Keratinocyte (primary cell): ENCODE data around the gene TMEM39A. TPM values are rescaled to one million over a fixed set of nuclear protein-coding genes. Genes with fewer than 3 reads are reported as not detected.

Source experiments
- DNase-seq: peaks from one replicate; pipeline ENCODE4 v3.0.0-alpha.2; 2011; ENCODE audit warnings: low read depth, missing footprints, low spot score
- FAIRE-seq: peaks from 2 replicates; lab custom pipeline; 2011; peaks lifted over from hg19 to GRCh38; lab: Jason Lieb, UNC
- H2AFZ ChIP-seq: 2 replicates; pipeline ENCODE4 v1.6.0; 2012; ENCODE audit warnings: low read length, control low read depth, inconsistent platforms; ENCODE audit not compliant: control insufficient read depth
- H3K27ac ChIP-seq: 2 replicates; pipeline ENCODE4 v1.5.1; 2011; ENCODE audit warnings: low read length; ENCODE audit not compliant: control insufficient read depth, insufficient read depth
- H3K27me3 ChIP-seq: 3 replicates; pipeline ENCODE4 v1.6.0; 2011; ENCODE audit warnings: low read length; ENCODE audit not compliant: control insufficient read depth, insufficient read depth; ENCODE audit errors: extremely low read depth
- H3K36me3 ChIP-seq, 2 experiments: 2 replicates in 1 of 2; 3 replicates in 1 of 2; pipeline ENCODE4 v1.5.1; 2011; ENCODE audit warnings: low read length in 2 of 2, mild to moderate bottlenecking in 1 of 2; ENCODE audit not compliant: control insufficient read depth in 2 of 2, insufficient read depth in 2 of 2; ENCODE audit errors: extremely low read depth in 1 of 2
- H3K4me1 ChIP-seq: 3 replicates; pipeline ENCODE4 v1.5.1; 2011; ENCODE audit warnings: low read length; ENCODE audit not compliant: control insufficient read depth, insufficient read depth; ENCODE audit errors: extremely low read depth
- H3K4me2 ChIP-seq: 3 replicates; pipeline ENCODE4 v1.6.0; 2011; ENCODE audit warnings: low read depth, low read length; ENCODE audit not compliant: control insufficient read depth, insufficient read depth; ENCODE audit errors: extremely low read depth
- H3K4me3 ChIP-seq, 3 experiments: fragments of 200-600 bp in 1 of 3; sonication (generic) in 1 of 3; 2 replicates in 2 of 3; 3 replicates in 1 of 3; pipeline ENCODE4 v1.5.1; 2011 to 2016; ENCODE audit warnings: low read length in 3 of 3, mild to moderate bottlenecking in 3 of 3, control low read depth in 2 of 3, inconsistent platforms in 1 of 3, low read depth in 1 of 3, mixed read lengths in 1 of 3, mixed run types in 1 of 3, moderate library complexity in 1 of 3; ENCODE audit not compliant: control insufficient read depth in 2 of 3, insufficient read depth in 2 of 3; ENCODE audit errors: extremely low read depth in 1 of 3
- H3K79me2 ChIP-seq: 2 replicates; pipeline ENCODE4 v1.6.0; 2012; ENCODE audit warnings: low read length; ENCODE audit not compliant: control insufficient read depth, insufficient read depth
- H3K9ac ChIP-seq: 3 replicates; pipeline ENCODE4 v1.6.0; 2011; ENCODE audit warnings: low read length; ENCODE audit not compliant: control insufficient read depth, insufficient read depth; ENCODE audit errors: extremely low read depth
- H3K9me1 ChIP-seq: 3 replicates; pipeline ENCODE4 v1.6.0; 2011; ENCODE audit warnings: low read length; ENCODE audit not compliant: control insufficient read depth, insufficient read depth; ENCODE audit errors: extremely low read depth
- H3K9me3 ChIP-seq: 2 replicates; pipeline ENCODE4 v1.5.1; 2012; ENCODE audit warnings: low read depth, low read length; ENCODE audit not compliant: control insufficient read depth
- H4K20me1 ChIP-seq: 3 replicates; pipeline ENCODE4 v1.6.0; 2011; ENCODE audit warnings: low read length; ENCODE audit not compliant: control insufficient read depth, insufficient read depth; ENCODE audit errors: extremely low read depth
- EZH2 ChIP-seq: IDR thresholded peaks from one replicate; pipeline ENCODE4 v1.6.1; 2012; ENCODE audit warnings: inconsistent platforms, mild to moderate bottlenecking, low read length, moderate library complexity
- dilution Hi-C: fragments of 300-500 bp; cut with MboI; formaldehyde crosslinking; loops from one replicate; pipeline ENCODE4 v1.7.0; 2020; ENCODE audit warnings: low sequenced_read_pairs; ENCODE audit not compliant: extremely low pct_ligation_motif_present
- polyA plus RNA-seq, 5 experiments: library from polyadenylated mRNA; depleted of rRNA in 3 of 5; stranded (reverse) in 3 of 5; stranded (forward) in 1 of 5; unstranded in 1 of 5; fragments of >200 nt; gene quantifications; 1 replicate in 1 of 5; 2 replicates in 3 of 5; 3 replicates in 1 of 5; pipeline versions ENCODE4 v1.2.1 to v1.2.3, GENCODE V29; 2011 to 2012; ENCODE audit warnings: missing spikeins in 2 of 5, low read depth in 1 of 5, low replicate concordance in 1 of 5
- TF ChIP-seq, protein P1 (sequence below), 3 experiments: IDR thresholded peaks in 1 of 3; conservative IDR thresholded peaks in 1 of 3; optimal IDR thresholded peaks in 1 of 3; 2 replicates in 2 of 3; 3 replicates in 1 of 3; pipeline versions ENCODE3 to v1.5.1; 2011; ENCODE audit warnings: low read length in 3 of 3, mild to moderate bottlenecking in 3 of 3, moderate library complexity in 2 of 3, control low read depth in 1 of 3, inconsistent platforms in 1 of 3; ENCODE audit not compliant: insufficient read depth in 2 of 3; ENCODE audit errors: extremely low read depth in 1 of 3

TMEM39A gene
- polyA plus RNA-seq, 1 donor (not counting 4 experiments of a cell fraction or from before 2014, with no cell fraction given) = 26.3 TPM

DNA sequence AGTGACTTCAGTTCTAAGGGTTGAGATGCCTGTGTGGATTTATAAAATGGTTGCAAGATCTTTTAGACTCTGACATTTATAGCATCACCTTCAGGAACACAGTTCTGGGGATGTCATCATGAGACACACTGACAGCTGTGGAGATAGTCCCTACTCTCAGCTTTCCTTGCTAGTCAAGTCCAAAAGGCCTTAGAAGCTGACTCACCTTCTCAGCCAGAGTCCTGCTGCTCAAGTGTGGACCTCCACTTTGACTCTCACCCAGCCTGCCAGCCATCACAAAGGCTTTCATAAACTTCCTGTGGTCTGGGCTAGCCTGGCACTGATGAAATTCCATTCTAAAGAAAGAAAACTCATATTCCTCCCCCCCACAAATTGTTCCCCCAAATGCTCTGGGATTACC, 44.8 kb downstream of the TMEM39A start:
- H3K79me2 ChIP-seq = no peaks in the 10 kb centered on the region
- no peak overlapping the region for H2AFZ ChIP-seq
- no peaks in the 10 kb centered on the region for H3K4me1 ChIP-seq
- no peak overlapping the region for H3K4me2 ChIP-seq
- DNase-seq (no peak), FAIRE-seq (no peak)
- H4K20me1 ChIP-seq = no peaks in the 10 kb centered on the region
- H3K27me3 ChIP-seq = no peaks in the 10 kb centered on the region
- H3K36me3 ChIP-seq = no peaks in the 10 kb centered on the region
- no peak overlapping the region for H3K27ac ChIP-seq
- no peaks in the 10 kb centered on the region for H3K9me3 ChIP-seq
- TF ChIP-seq, protein P1, sequence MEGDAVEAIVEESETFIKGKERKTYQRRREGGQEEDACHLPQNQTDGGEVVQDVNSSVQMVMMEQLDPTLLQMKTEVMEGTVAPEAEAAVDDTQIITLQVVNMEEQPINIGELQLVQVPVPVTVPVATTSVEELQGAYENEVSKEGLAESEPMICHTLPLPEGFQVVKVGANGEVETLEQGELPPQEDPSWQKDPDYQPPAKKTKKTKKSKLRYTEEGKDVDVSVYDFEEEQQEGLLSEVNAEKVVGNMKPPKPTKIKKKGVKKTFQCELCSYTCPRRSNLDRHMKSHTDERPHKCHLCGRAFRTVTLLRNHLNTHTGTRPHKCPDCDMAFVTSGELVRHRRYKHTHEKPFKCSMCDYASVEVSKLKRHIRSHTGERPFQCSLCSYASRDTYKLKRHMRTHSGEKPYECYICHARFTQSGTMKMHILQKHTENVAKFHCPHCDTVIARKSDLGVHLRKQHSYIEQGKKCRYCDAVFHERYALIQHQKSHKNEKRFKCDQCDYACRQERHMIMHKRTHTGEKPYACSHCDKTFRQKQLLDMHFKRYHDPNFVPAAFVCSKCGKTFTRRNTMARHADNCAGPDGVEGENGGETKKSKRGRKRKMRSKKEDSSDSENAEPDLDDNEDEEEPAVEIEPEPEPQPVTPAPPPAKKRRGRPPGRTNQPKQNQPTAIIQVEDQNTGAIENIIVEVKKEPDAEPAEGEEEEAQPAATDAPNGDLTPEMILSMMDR (optimal IDR thresholded peaks at IDR 0.05 in 1 of 3, IDR thresholded peaks at IDR 0.05 in 1 of 3, conservative IDR thresholded peaks at IDR 0.05 in 1 of 3; ENCODE audit: extremely low read depth in 1 of 3, insufficient read depth in 2 of 3, low read length in 3 of 3) = no peak
- TF ChIP-seq EZH2 = no peak
- H3K9me1 ChIP-seq = no peaks in the 10 kb centered on the region
- no peak overlapping the region for H3K4me3 ChIP-seq
- H3K9ac ChIP-seq = no peak overlapping the region
- dilution Hi-C loops = no loop called here

DNA sequence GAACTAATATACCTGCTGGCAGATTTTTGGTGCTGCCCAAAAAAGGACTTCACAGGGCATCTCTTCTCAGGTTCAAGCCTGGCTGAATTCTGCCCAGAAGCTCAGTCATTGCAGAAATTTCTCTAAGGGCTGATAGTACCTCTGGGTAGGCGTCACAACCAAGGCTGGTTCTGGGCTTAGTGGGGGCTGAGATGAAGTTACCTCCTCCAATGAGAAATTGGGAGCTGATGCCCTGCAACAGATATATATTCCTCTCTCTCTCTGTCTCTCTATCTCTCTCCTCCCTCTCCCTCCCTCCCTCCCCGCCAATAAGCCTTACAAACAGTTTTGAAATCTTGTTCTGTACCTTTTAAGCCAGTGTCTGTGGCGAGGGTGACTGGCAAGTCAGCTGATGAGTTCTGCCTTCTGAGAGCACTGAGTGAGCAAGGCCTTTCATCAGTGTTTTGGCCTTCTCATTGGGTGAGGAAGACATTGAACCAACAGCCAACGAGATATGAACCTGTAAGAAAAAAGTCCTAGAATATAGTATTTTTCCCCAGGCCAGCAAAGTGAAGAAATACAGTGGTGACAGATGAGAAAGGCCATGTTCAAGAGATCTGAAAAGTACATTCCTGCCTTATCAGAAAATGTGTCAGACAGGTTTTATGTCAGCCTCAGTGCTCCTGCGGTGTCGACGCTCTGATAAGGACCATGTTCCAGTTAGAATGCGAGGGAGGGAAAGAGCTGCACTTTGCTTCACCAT, 45.5 kb downstream of the TMEM39A start:
- no peak for TF ChIP-seq EZH2
- TF ChIP-seq, protein P1 (optimal IDR thresholded peaks at IDR 0.05 in 1 of 3, IDR thresholded peaks at IDR 0.05 in 1 of 3, conservative IDR thresholded peaks at IDR 0.05 in 1 of 3; ENCODE audit: extremely low read depth in 1 of 3, insufficient read depth in 2 of 3, low read length in 3 of 3) = no peak
- FAIRE-seq (no peak), DNase-seq (no peak)
- Histone ChIP-seq H3K27ac (no peak overlapping the region), H3K4me1 (no peaks in the 10 kb centered on the region), H3K79me2 (no peaks in the 10 kb centered on the region), H3K4me3 (no peak overlapping the region), H3K4me2 (no peak overlapping the region), H2AFZ (no peak overlapping the region), H3K27me3 (no peaks in the 10 kb centered on the region), H3K9ac (no peak overlapping the region), H4K20me1 (no peaks in the 10 kb centered on the region), H3K9me3 (no peaks in the 10 kb centered on the region), H3K36me3 (no peaks in the 10 kb centered on the region), H3K9me1 (no peaks in the 10 kb centered on the region)
- dilution Hi-C loops = no loop called here
